ENCODE measurements around the gene PASK.

PASK gene

DNA sequence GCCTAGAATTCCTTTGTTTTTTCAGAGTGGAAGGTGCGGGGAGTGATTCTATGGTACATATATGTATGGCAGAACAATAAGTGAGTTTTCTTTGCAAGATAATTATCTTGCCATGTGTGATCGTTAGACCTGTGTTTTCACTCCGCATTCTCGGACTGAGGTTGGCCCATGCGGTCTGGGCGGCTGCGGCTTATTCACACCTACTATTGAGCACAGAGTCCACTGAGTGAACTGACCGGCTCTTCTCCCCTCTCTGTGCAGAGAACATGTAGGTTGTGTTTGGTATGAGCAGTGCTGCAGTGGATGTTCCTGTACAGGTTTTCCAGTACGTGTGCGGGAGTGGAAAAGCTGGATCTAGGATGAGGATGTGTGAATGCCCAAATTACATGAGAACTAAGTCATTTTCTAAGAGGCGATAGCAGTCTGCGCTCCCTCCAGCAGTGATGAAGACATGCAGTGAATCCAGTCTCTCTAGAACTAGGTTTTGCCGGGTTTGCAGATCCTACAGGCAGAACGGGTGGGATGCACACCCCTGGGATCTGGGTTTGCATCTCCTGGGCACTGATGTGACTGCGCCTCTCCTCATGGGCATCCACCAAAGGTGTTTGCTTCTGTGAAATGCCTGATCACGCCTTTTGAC is 74.3 kb downstream of the PASK start:
- DNase-seq, result no peak

DNA sequence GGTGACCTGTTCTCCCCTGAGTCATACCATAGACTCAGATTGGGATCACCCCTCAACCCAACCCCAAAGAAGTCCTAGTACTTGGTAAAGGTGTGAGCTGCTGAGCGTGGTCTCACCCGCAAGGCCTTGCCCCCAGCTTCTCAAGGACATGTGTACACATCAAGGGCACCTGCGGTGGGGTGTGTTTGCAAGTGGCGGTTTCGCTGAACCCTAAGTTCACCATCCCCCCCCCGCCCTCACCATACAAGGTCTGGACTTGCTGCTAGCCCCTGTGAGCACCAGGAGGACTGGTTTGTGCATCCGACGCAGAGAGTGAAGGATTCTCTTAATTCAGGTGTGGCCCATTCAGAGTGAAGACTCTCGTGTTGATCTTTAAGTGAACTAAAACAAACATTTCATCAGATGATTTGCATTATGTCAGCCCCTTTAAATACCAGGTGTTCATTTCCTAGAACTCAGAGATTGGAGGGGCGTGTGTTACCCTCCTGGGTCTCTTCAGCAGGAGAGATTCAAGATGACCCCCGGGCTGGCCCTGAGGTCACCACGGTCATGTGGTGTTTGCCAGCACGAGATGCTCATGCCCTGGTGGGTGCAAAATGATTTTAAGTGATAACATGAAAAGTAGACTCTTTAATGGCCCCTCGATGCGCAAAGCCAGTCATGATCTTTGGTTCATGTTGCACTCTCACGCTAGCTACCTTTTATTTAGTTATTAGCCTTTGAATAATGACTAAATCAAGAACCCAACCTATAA is 75.0 kb downstream of the PASK start:
- DNase-seq, result no peak

DNA sequence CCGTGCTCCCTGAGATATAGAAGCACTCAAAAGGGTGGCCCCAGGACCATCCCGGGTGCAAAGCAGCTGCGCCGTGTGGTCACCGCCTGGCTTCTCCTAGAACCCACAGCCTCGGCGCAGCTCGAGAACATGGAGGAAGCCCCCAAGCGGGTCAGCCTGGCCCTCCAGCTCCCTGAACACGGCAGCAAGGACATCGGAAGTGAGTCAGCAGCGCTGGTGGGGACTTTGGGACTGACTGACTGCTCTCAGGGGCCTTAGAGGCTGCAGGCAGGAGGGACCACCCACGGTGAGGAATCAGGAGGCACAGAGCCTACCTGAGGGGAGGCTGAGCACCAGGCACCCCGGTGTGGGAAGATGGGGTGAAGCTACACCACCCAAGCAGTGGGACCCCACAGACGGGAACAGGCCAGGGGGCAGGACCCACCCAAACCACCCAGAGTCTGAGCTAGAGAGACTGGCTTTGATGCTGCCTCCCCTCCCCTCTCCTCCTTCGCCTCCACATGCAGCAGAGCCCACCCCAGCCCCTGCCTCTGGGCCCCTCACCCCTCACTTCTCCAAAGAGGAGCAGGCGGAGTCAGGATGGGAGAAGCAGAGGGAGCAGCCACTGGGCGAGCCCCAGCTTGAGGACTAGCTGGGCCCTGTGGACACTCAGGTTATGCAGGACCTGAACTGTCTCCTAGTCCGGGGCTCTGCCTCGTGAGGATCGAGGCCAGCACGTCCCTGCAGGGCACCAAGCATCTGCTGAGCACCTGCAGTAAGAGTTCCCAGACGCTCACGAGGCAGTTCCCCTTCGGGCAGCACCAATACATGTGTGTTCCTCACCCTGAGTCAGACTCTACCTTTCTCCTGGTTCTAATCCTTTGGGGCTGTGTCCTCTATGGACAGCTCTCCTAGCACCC is 75.9 kb downstream of the PASK start:
- DNase-seq, result no peak

DNA sequence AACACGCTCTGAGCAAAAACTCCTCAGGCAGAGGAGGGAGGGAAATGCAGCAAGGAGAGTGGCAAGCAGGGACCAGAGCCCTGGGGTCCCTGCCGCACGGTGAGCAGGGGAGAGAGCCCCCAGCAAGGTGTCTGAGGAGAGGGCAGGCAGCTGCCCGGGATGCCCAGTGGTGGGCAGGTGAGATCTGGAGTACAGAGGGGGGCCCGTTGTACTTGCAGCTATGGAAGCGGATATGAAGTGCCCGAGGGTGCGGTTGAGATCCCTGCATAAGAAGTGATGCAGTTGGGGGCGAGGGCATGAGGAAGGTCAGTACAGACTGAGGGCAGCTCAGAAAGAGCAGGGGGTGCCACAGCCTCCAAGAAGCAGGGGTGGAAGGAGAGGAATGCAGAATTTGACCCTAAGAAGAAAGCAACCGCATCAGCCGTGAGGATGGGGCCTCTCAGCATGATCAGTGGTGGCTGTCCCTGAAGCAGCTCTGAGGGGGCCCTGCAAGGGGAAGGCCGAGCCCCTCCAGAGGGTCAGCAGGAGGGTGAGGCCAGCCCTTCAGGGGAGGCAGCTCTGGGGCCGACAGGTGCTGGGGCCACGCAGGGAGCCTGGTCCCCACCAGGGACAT is 76.6 kb downstream of the PASK start:
- no peak for DNase-seq

DNA sequence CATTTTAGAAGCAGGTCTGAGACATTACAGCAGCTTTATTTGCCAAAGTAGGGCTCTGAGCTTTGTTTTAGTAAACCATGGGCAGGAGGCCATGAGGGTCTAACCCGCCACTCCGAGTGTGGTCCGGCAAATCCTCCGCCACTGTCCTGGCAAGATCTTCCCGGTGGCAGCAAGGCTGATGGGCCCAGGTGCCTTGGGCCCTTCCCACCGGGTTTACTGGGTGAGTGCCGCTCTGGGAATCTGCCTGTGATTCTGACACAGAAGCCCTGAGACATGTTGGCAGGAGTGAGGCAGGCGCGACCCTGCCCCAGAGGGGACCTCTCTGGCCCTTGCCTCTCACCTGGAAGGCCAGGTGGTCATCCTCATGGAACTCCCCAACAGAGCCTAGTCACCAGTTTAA is 77.1 kb downstream of the PASK start:
- no peak for DNase-seq

DNA sequence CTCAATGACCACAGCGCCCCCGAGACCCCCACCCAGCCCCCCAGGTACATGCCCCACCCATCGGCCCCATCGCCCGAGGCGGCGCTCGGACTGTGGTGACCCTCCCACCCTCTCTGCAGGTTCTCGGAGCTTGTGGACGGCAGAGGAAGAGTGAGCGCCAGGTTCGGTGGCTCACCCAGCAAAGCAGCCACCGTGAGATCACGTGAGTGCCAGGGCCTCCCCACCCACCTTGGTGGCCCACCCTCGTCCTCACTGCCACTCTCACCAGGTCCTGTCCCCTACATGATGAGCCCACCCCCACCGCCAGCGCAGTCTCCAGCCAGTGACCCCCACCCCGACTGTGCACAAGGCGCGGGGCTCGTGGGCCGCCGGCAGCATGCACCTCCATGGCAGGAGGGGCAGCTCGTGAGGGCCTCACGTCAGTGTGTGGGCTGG is 77.6 kb downstream of the PASK start:
- no peak for DNase-seq

DNA sequence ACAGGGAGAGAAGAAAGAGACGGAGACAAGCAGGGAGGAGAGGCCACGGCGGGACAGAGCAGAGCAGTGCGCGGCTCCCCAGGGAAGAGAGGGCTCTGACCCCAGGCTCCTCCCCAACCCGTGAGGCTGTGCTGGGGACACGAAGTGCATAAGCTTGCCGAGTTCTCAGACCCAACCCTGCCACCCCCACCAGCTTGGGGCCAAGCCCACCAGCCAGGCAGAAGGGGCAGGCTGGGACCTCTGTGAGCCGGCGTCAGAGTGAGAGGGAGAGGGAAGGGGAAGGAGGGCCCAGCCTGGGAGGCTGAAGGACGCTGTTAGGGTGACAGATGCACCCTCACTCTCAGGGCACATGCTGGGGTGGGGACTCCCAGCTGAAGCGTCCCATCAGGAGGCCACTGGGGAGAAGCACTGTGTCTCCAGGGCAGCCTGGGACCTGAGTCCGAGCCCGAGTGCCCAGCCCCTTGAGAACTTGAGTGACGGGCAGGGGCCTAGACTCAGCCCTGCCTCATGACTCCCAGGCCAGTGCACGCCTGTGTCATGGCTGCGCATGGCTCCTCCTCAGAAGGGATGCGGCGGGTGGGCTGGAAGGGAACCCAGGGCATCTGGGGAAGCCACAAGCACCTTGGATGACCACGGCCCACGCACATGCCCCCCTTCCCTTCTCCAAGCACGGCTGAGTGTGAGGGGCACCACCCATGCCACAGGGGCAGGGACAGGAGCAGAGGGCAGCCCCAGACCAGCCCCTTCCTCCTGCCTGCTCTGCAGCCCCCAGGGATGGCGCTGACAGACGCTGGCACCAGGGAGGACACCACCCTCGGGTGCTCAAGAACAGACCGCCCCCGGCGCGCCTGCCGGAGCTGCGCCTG is 78.2 kb downstream of the PASK start:
- no peak for DNase-seq

DNA sequence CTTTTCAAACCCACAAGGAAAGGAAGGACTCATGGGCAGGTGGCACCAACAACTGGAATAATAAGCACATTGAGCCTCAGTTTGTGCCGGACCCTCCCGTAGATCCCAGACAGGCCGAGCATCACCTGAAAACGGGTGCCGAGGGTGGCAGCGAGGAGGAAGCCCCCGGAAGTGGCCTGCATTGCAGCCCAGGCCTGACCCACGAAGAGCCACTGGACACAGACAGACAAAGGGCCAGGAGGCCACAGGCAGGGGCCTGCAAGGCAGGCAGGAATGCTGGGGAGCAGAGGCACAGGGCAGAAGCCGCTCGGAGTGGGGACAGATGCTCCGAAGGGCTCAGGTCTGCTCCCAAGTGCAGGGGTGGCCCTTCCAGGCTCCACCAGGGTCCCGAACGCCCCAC is 78.9 kb downstream of the PASK start:
- no peak for DNase-seq

DNA sequence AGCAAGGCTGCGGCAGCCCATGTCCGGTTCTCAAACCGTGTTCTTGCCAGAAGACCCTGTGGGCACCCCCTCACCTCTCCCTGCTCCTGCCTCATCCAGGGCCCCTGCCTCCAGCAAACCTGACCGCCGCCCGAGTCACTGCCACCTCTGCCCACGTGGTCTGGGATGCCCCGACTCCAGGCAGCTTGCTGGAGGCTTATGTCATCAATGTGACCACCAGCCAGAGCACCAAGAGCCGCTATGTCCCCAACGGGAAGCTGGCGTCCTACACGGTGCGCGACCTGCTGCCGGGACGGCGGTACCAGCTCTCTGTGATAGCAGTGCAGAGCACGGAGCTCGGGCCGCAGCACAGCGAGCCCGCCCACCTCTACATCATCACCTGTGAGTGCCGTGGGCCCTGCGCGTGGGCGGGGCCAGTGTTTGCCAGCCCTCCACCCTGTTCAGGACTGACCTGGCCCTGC is 79.4 kb downstream of the PASK start:
- DNase-seq, result no peak

DNA sequence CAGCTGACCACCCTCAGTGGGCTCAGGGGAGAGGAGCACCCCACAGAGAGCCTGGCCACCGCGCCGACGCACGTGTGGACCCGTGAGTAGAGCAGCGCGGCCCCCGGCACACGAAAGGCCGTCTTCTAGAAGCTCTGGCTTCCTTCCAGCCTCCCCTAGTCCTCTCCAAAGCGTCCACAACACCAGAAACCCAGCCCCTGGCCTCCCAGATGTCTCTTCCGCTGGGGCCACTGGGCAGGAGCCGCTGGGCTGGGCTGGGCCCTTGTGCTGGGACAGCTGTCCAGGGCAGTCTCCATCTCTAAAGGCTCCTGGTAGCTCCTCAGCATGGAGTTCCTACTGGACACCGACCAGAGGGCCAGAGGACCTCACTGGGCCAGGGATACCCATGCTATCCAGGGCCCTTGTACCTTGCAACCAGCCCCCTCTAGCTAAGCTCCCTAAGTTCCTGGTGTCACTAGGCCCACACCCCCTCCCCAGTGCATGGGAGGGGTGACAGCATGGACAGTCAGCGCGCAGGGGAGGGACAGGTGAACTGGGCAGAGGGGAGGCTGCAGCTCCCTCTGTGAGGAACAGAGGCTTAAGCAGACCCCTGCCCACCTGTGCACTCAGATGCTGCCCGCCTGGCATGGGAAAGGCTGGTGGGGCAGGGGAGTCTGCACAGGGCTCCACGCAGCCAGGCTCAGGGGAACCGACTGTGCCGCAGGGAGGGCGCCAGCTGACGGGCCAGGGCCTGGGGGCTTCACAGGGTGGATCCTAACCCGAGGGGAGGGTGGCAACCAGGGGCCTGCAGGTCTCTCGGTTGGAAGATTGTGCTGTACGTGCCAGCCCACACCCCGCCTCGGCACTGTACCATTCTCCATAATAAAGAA is 80.1 kb downstream of the PASK start:
- DNase-seq, result no peak

DNA sequence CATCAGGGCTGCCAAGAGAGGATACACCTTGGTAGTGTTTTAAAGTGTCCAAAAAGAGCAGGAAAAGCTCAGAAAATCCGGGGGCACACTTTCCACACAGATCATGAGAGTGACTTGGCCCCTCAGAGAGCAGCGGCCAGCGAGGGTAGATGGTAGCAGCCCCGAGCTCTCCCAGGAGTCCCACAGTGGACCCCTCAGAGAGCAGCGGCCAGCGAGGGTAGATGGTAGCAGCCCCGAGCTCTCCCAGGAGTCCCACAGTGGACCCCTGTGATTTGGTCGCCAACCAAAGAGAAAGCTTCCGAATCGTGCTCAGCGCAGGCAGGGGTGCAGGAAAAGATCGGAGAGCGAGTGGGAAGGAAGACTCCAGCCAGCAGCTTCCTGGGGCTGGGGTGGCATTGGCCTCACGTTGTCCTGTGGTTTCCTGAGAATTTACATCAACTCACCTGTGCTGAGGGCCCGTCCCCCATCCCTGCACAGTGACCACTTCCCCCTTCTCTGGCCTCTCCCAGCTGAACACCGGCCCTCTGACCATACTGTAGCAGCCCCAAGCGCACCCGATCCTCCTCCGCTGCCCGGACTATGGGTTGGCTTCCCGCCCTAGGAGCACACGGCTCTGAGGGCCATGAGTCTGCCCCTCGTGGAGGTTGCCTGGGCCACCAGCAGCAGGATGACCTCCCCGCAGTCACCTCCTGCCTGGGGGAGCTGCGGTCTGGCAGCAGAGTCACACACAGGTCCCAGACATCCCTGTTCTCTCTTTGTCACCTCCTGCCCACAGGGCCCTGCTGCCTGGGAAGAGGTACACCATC is 80.9 kb downstream of the PASK start:
- no peak for DNase-seq

DNA sequence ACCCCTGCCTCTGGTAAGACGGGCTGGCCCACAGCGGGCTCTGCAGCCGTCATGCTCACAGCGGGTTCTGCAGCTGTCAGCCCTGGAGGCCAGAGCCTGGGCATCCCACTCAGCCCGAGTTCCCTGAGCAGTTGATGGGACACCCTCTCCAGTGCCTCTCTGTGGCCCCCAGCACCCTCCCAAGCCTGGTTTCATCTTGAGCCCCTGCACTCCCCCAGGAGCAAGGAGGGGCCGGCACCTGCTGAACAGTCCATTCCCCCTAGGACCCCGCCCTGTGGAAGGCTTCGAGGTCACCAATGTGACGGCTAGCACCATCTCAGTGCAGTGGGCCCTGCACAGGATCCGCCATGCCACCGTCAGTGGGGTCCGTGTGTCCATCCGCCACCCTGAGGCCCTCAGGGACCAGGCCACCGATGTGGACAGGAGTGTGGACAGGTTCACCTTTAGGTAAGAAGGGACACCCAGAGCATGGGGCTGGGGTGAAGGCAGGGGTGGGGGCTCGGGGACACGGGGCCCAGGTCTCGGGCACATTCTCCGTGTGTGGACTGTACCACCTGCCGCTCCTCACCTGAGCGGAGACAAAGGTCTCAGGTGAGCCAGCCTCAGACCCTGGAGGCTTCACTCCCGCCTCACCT is 81.7 kb downstream of the PASK start:
- no peak for DNase-seq

DNA sequence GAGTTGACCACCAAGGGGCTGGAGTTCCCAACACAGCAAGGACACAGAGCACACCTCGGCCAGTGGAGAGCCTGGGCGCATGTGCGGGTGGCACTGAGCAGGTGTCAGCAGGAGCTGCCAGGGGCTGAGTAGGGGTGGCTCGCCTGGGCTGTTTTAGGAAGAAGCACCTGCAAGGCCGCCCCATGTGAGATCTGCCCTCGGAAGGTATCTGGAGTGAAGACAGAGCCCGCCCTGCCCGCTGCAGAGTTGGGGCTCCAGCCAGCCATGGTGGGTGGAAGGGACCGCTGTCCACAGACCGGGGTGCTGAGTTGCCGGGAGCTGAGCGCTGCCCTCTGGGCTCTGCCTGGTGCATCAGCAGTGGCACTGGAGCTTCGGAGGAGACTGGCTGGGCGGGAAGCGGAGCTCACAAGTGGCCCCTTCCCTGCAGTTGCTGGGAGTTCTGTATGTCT is 82.4 kb downstream of the PASK start:
- DNase-seq, result no peak

DNA sequence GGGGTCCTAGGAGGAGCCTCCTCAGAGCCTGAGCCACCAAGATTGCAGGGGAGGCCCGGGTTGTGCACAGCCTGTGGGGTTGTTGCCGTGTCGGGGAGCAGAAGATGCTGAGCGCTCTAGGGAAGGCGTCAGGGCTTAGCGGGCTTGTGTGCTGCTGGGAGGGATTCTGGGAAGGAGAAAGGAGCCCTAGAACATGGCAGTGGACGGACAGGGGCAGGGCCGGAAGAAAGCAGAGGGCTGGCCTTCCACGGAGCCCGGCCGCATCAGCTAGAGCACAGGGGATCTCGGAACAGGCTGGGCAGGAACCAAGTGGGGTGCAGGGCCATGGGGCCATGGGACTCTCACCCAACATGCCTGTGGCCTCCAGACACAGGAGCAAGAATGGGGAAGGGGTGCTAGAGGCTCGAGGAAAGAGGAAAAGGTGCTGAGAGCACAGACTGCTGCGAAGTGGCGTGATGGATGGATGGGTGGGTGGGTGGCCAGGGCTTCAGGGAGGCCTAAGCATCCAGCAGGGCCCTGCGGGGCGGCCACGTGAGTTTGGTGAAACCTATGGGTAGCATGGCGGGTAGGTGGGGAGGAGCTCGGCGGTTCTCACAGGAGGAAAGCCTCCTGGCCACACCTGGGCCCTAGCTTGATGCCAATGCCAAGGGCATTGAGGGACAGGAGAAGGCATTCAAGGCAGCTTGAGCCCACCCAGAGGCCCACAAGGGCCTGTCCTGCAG is 82.9 kb downstream of the PASK start:
- no peak for DNase-seq

DNA sequence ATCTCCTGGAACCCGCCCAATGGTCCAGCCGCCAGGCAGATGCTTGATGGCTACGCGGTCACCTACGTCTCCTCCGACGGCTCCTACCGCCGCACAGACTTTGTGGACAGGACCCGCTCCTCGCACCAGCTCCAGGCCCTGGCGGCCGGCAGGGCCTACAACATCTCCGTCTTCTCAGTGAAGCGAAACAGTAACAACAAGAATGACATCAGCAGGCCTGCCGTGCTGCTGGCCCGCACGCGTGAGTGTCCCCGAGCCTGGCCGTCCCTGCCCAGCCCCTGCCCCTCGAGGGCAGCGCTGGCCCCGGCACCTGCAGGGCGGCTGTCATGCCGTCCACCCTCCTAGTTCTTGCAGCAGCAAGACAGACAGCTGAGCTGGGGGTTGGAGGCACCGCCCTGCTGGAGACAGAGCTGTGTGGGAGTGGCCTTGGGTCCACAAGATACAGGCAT is 83.9 kb downstream of the PASK start:
- no peak for DNase-seq

DNA sequence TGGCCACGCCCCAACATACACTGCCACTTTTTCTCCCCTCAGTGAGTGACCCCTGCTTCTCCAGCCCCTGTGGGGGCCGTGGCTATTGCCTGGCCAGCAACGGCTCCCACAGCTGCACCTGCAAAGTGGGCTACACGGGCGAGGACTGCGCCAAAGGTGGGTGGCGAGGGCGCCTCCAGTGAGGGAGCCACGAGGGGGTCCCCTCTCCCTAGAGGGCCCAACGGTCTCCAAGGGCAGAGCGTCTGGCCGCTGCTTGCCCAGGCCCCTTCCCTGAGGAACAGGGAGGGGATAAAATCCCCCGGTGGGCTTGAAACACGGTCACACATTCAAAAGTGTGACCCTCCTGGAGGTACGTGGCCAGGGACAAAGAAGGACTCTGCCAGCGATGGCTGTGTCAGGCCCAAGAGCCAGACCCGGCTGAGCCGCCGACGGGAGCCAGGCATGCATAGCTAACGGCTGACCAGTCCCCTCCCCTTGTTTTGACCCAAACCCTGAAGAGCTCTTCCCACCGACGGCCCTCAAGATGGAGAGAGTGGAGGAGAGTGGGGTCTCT is 84.4 kb downstream of the PASK start:
- DNase-seq, result no peak

DNA sequence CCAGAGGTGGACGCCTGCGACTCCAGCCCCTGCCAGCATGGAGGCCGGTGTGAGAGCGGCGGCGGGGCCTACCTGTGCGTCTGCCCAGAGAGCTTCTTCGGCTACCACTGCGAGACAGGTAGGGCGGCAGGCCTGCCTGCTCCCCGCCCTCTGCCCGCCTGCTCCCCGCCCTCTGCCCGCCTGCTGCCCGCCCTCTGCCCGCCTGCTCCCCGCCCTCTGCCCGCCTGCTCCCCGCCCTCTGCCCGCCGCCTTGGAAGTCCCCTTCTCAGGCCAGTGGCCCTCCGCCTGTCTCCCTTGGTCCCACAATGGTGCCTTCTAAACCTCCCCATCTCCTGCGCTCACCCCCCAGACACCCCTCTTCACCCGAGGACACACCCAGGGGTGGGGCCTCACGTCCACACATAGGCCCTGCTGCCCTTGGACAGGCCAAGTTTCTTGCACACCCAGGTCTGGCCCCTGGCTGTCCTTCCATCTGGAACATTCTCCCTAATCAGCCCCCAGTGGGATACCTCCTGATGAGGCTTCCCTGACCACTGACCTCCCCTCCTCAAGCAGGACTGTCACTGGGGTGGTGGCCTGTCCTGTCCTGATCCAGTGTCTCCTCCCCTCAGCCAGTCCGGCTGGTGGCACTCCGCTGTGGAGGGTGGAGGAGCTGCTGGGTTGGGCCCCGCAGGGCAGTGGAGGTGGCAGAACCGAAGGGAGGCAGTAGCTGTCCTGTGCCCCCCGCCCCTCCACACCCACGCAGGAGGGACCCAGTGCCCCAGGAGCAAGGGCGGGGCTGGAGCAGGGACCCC is 85.1 kb downstream of the PASK start:
- peak; percentile 44 for DNase-seq

DNA sequence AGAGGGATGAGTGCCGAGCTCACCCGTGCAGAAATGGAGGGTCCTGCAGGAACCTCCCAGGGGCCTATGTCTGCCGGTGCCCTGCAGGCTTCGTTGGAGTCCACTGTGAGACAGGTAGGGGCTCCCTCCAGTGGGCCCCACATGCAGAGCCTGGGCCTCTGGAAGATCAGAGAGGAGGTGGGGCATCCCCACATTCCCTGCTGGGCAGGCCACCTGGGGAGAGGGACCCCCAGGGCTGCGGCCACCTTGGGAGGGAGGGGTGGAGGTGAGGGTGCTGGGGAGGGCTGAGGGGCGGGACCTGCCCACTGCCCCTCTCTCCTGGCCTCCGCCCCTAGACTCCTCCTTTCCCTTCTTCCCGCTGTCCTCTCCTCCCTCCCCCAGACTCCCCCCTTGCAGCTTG is 85.7 kb downstream of the PASK start:
- no peak for DNase-seq

All from activated CD4-positive, alpha-beta T cell treated with anti-CD3 and anti-CD28 coated beads, Interleukin-2, amount 50 U/mL, for 1 hour (primary cell).